K562 (cell line): ENCODE data around the gene FAM168B. TPM values are rescaled to one million over a fixed set of nuclear protein-coding genes. Genes with fewer than 3 reads are reported as not detected.

Source experiments
- PTBP1 ChIP-seq: fragments of 200-400 bp; formaldehyde crosslinking; IDR thresholded peaks from 2 replicates; pipeline ENCODE4 v1.6.1; 2017; ENCODE audit warnings: low read depth, low read length
- SMARCE1 ChIP-seq: fragments of 450-650 bp; IDR thresholded peaks from 2 replicates; pipeline ENCODE4 v1.7.1; 2016; ENCODE audit warnings: mild to moderate bottlenecking
- ZNF282 ChIP-seq: sonication (generic); formaldehyde crosslinking; IDR thresholded peaks from 2 replicates; pipeline ENCODE4 v1.8.1; 2023; ENCODE audit warnings: missing genetic modification reagents
- polyA plus RNA-seq, 8 experiments: library from polyadenylated mRNA; depleted of rRNA in 4 of 8; stranded (reverse) in 5 of 8; unstranded in 3 of 8; fragments of >200 nt; fragmentation: Nextera tagmentation in 2 of 8; fragmentation: Illumina TruSeq in 1 of 8; extraction: Ambion mirVana in 2 of 8; extraction: Trizol in 1 of 8; gene quantifications; 2 replicates each; pipeline versions ENCODE4 v1.2.1 to v1.2.3, GENCODE V29; 2011 to 2014; ENCODE audit warnings: inconsistent platforms in 1 of 8, missing spikeins in 1 of 8
- total RNA-seq, 7 experiments: library from RNA; depleted of rRNA in 6 of 7; stranded (reverse); fragments of >200 nt in 6 of 7; fragmentation: Illumina TruSeq in 2 of 7; extraction: Trizol in 2 of 7; gene quantifications; 2 replicates each; pipeline versions ENCODE4 v1.2.1 to v1.2.3, GENCODE V29; 2011 to 2021; ENCODE audit warnings: low replicate concordance in 1 of 7
- TF ChIP-seq, protein P1 (sequence below): fragments of 450-650 bp; IDR thresholded peaks from 2 replicates; pipeline ENCODE4 v1.6.1; 2018; ENCODE audit not compliant: partially characterized antibody
- TF ChIP-seq, protein P2 (sequence below): fragments of 450-650 bp; formaldehyde crosslinking; IDR thresholded peaks from 2 replicates; pipeline ENCODE4 v1.4.0; 2020; ENCODE audit warnings: mild to moderate bottlenecking, moderate library complexity

FAM168B gene
- total and polyA plus RNA-seq, 9 of the 15 experiments (the other 6 are each of a cell fraction or from before 2014, with no cell fraction given) = 3.3 to 76.0 (median 46.1) TPM

DNA sequence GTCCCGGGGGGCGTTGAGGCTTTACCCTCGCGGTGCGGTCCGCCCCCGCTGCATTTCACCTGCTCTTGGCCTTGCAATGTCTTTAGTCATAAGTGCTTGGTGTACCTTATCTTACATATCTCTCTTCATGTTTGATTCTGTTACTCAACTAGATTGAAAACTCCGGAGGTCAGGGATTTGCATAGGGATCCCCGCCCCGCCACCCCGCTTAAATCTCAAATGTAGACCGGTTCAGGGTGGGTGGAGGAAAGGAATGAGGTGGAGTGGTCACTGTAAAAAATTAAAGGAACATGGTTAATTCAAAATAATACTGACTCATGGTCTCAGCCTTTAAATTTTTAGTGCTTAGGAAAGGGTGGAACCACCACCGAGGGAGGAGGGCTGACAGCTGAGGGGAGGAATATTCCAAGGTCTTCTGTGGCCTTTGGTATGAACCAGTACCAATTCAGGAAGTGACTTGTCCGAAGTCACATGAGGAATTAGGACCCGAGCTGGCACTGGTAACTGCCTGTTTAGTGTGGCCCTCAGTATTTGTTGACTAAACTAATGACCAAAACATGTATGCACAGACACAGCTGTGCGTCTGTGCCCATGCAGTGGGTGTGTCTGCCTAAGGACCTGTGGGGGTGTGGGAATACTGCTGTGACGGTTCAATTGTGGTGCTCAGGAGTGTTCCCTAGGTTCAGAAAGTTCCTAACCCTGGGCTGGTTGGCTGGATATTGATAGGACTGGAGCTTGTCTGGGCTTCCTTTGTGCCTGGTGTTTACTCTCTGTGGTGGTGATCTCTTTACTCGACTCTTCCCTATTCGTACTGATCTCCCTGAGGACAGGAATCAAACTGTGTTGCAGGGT lies 12.9 kb upstream of the FAM168B start (continued):
- TF ChIP-seq, protein P1, sequence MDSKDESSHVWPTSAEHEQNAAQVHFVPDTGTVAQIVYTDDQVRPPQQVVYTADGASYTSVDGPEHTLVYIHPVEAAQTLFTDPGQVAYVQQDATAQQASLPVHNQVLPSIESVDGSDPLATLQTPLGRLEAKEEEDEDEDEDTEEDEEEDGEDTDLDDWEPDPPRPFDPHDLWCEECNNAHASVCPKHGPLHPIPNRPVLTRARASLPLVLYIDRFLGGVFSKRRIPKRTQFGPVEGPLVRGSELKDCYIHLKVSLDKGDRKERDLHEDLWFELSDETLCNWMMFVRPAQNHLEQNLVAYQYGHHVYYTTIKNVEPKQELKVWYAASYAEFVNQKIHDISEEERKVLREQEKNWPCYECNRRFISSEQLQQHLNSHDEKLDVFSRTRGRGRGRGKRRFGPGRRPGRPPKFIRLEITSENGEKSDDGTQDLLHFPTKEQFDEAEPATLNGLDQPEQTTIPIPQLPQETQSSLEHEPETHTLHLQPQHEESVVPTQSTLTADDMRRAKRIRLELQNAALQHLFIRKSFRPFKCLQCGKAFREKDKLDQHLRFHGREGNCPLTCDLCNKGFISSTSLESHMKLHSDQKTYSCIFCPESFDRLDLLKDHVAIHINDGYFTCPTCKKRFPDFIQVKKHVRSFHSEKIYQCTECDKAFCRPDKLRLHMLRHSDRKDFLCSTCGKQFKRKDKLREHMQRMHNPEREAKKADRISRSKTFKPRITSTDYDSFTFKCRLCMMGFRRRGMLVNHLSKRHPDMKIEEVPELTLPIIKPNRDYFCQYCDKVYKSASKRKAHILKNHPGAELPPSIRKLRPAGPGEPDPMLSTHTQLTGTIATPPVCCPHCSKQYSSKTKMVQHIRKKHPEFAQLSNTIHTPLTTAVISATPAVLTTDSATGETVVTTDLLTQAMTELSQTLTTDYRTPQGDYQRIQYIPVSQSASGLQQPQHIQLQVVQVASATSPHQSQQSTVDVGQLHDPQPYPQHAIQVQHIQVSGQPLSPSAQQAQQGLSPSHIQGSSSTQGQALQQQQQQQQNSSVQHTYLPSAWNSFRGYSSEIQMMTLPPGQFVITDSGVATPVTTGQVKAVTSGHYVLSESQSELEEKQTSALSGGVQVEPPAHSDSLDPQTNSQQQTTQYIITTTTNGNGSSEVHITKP = peak; percentile 97
- no peak for TF ChIP-seq SMARCE1
- no peak for TF ChIP-seq PTBP1
- TF ChIP-seq ZNF282 (CRISPR knock-in tag) = no peak
- TF ChIP-seq, protein P2, sequence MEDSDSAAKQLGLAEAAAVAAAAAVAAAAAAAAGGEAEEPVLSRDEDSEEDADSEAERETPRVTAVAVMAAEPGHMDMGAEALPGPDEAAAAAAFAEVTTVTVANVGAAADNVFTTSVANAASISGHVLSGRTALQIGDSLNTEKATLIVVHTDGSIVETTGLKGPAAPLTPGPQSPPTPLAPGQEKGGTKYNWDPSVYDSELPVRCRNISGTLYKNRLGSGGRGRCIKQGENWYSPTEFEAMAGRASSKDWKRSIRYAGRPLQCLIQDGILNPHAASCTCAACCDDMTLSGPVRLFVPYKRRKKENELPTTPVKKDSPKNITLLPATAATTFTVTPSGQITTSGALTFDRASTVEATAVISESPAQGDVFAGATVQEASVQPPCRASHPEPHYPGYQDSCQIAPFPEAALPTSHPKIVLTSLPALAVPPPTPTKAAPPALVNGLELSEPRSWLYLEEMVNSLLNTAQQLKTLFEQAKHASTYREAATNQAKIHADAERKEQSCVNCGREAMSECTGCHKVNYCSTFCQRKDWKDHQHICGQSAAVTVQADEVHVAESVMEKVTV (CRISPR knock-in tag) = no peak
